GM21786 (cell line): ENCODE measurements around the gene PCNX3.
"Not testable (repeated sequence)": the region's sequence is repeated elsewhere in the genome, so short reads cannot be mapped to it uniquely, and the experiment has no call there.

Source experiments
- ATAC-seq: cut with Tn5 transposase; IDR thresholded peaks from one replicate; pipeline ENCODE4 v1.9.1; 2021; ENCODE audit not compliant: unreplicated experiment

Gene PCNX3

DNA sequence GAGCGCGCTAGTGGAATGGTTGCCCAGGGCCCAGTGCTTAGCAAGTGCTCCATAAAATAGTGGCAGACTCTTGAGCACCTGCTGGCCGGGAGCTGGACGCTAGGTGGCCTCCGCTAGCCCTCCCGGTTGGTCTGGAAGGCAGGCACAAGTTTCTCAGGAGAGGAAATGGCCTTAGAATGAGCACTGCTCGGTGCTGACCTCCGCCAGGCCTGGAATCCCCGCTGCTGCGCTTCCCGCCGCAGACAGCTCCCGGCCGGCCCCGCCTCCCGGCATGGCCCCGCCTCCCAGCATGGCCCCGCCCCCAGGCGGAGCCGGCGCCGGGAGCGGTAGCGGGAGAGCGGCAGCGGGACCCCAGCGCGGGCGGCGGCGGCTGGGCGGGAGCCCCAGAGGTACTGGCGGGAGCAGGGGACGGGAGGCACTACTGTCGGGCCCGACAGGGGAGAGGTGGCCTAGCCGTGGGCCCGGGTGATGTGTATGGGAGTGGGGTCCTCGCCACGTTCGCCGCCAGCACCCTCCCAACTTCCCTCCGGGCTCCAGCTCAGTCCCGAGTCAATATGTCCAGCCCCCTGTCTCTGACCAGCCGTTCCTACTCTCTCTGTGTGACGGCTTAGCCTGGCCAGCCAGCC is 22.3 kb downstream of the PCNX3 start, which contains the start of gene SIPA1:
SIPA1 (plus strand) TSS at position 308 of the 626 bp plus-strand sequence. CDS start 2,821 bp downstream, outside the sequence.
- peak; percentile 30 for ATAC-seq

- ATAC-seq = not testable (repeated sequence)
Measured at GRCh38 chr11:65639228-65639597, 23.6 kb downstream of the PCNX3 start.

GRCh38 chr11:65639623-65640482 is 24.3 kb downstream of the PCNX3 start:
- ATAC-seq = peak; percentile 45

- no peak for ATAC-seq
Measured at GRCh38 chr11:65640483-65641296, 25.1 kb downstream of the PCNX3 start.

GRCh38 chr11:65641297-65642013 is 25.9 kb downstream of the PCNX3 start:
- ATAC-seq = no peak

DNA sequence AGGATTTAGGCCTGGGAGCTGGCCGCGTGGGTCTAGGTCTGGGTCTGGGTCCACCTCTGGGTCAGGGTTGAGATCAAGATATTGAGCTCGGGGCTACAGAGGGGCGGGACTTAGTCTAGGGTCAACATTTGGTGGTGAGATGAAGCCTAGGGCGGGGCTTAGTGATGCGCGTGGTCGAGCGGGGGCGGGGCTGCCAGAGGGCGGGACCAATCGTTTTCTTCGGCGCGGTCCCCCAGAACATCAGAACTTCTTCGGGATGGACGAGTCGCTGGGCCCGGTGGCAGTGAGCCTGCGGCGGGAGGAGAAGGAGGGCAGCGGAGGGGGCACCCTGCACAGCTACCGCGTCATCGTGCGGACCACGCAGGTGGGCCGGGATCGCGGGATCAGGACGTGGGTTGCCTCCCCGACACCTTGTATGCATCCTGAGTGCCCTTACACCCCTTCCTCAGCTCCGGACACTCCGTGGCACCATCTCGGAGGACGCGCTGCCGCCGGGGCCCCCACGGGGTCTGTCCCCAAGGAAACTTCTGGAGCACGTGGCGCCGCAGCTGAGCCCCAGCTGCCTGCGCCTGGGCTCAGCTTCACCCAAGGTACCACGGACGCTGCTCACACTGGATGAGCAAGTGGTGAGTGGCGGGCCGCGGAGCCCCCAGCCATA is 26.6 kb downstream of the PCNX3 start:
- no peak for ATAC-seq

DNA sequence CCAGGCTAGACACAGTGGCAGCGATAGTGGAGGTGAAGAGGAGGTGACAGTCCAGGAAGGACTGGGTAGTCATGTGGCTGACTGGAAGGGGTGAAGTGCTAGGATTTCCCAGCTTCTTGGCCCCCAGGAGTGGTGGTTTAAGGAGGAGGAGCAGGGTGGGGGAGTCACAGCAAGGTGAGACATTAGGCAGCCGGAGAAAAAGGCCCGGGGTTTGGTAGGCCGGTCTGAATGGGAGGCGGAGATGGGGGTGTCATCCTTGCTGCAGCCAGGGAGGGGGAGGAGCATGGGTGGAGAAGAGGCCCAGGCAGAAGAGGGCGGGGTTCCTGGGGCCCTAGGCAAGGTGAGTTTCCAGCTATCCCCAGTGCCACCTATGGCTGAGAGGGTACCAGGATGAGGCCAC is 28.4 kb downstream of the PCNX3 start:
- no peak for ATAC-seq

- no peak for ATAC-seq
Measured at GRCh38 chr11:65644837-65645236, 29.3 kb downstream of the PCNX3 start.

GRCh38 chr11:65645710-65646109 is 30.1 kb downstream of the PCNX3 start:
- no peak for ATAC-seq

- no peak for ATAC-seq
Measured at GRCh38 chr11:65646288-65646957, 30.8 kb downstream of the PCNX3 start.

DNA sequence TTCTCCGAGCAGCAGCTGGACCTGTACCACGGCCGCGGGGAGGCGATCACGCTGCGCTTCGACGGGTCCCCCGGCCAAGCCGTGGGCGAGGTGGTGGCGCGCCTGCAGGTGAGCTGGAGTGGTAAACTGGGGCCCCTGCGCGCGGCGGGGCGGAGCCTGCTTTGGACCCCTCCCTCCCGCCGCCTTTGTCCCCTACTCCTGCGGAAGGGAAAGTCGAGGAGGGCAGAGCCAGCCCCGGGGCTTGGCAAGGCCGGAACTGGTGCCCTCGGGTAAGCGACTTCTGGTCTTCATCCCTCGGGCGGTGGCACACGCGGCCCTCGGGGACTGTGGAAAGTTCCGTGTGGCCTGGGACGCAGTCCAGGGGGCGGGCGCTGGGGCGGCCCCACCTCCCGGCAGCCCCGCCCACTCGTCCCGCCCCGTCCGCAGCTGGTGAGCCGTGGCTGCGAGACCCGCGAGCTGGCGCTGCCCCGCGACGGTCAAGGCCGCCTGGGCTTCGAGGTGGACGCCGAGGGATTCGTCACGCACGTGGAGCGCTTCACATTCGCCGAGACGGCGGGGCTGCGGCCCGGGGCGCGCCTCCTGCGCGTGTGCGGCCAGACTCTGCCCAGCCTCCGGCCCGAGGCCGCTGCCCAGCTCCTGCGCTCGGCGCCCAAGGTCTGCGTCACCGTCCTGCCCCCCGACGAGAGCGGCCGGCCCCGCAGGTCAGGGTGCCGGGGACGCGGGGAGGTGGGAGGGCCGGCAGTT is 31.6 kb downstream of the PCNX3 start:
- ATAC-seq = no peak

GRCh38 chr11:65648997-65649493 is 33.5 kb downstream of the PCNX3 start:
- ATAC-seq = no peak

- no peak for ATAC-seq
Measured at GRCh38 chr11:65649656-65650546, 34.3 kb downstream of the PCNX3 start.

GRCh38 chr11:65650547-65651338 is 35.2 kb downstream of the PCNX3 start:
- no peak for ATAC-seq

DNA sequence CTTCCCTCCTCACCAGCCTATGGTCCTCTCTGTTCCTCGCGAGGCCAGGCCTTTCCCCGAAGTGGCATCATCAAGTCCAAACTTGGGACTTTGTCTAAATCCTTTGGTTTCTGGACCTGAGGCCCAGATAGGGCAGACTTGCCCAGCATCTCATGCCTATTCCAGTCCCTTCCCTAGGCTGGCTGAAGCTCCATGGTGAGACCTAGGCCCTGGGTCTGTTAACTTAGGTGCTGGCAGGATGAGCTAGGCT is 35.7 kb downstream of the PCNX3 start:
- no peak for ATAC-seq

- no peak for ATAC-seq
Measured at GRCh38 chr11:65651589-65652510, 36.3 kb downstream of the PCNX3 start.
